Activated T-helper 17 cell treated with anti-CD3 and anti-CD28 coated beads, Interleukin-2, amount 50 U/mL, for 72 hours (primary cell): ENCODE results near the gene SLC6A6. TPM values are rescaled to one million over a fixed set of nuclear protein-coding genes. Genes with fewer than 3 reads are reported as not detected.

ENCODE experiments used
- ATAC-seq: fragments of 150-1000 bp; cut with Tn5 transposase; replicated peaks from 2 replicates; pipeline ENCODE4 v1.10.0; 2021; ENCODE audit warnings: mild to moderate bottlenecking, moderate library complexity
- H3K27ac Mint-ChIP-seq: one replicate; pipeline ENCODE4 v1.8.0; 2022; ENCODE audit warnings: mixed read lengths
- H3K27me3 Mint-ChIP-seq: one replicate; pipeline ENCODE4 v1.8.0; 2022; ENCODE audit warnings: mixed read lengths
- H3K36me3 Mint-ChIP-seq: one replicate; pipeline ENCODE4 v1.8.0; 2022; ENCODE audit warnings: low read depth, mild to moderate bottlenecking, mixed read lengths
- H3K4me1 Mint-ChIP-seq: one replicate; pipeline ENCODE4 v1.8.0; 2022; ENCODE audit warnings: mixed read lengths
- H3K4me3 Mint-ChIP-seq: one replicate; pipeline ENCODE4 v1.8.0; 2022; ENCODE audit warnings: mild to moderate bottlenecking, mixed read lengths
- H3K9me3 Mint-ChIP-seq: one replicate; pipeline ENCODE4 v1.8.0; 2022; ENCODE audit warnings: mixed read lengths
- total RNA-seq, 2 donors: library from RNA; stranded (reverse); gene quantifications; one replicate each; pipeline ENCODE4 v1.2.3, GENCODE V29; 2022

Gene SLC6A6
- 100 to 1,000 TPM in 1 of 2 donors, 10 to 100 TPM in 1; 80.1 to 219 TPM for total RNA-seq

DNA sequence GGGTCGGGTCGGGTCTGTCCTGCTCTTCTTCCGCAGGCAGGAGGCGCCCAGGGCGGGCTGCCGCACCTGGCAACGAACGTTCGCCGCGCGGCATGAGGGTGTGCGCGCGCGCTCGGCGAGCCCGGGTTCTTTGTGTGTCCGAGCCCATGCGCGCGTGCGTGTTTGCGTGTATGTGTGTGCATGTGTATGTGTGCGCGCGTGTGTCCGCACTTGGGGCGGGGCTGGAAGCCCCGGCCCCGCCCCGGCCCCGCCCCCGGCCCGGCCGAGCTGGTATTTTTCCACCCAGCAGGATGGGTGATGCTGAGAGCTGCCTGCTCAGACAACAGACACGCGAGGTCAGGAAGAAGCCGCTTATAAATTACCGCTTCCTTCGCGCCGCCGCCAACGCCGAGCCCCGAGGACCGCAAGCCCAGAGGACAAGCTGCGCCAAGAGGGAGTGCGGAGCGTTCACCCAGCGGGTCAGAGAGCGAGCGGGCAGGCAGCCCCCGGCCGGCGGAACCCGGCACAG lies at the start of gene SLC6A6:
SLC6A6 (plus strand) TSS at position 303 of the 508 bp plus-strand sequence. CDS start 41,029 bp downstream, outside the sequence.
- Mint-ChIP-seq H3K27ac (peak within 1 kb of the TSS; percentile 100), H3K4me1 (peaks cover 23% of the 10 kb centered on the region), H3K4me3 (peak within 1 kb of the TSS; percentile 100), H3K27me3 (no peaks in the 10 kb centered on the region), H3K9me3 (no peaks in the 10 kb centered on the region), H3K36me3 (peaks cover 52% of the 10 kb centered on the region)
- peak; percentile 85 for ATAC-seq

DNA sequence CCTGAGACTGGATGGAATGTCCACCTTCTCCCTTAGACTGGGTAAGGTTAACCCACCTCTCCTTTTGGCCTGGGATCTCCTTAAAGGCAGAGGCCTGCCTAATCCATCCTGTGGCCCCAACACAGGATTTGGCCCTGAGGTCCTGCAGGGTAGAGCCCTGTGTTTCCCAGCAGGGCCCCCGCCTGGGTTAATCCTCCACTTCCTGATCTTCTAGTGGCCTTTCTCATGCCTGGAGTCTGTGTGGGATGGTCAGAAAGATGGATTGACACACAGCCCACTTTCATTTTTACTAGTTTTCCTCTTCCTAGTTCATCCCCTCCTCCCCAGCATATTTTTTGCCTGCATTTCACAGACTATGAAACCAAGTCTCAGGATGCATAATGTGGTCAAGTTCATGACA lies 48.9 kb upstream of the SLC6A6 start:
- H3K4me3 Mint-ChIP-seq: no peak overlapping the region
- no peak overlapping the region for H3K27ac Mint-ChIP-seq
- H3K27me3 Mint-ChIP-seq: no peaks in the 10 kb centered on the region
- no peaks in the 10 kb centered on the region for H3K36me3 Mint-ChIP-seq
- H3K4me1 Mint-ChIP-seq: no peaks in the 10 kb centered on the region
- no peak for ATAC-seq
- no peaks in the 10 kb centered on the region for H3K9me3 Mint-ChIP-seq

DNA sequence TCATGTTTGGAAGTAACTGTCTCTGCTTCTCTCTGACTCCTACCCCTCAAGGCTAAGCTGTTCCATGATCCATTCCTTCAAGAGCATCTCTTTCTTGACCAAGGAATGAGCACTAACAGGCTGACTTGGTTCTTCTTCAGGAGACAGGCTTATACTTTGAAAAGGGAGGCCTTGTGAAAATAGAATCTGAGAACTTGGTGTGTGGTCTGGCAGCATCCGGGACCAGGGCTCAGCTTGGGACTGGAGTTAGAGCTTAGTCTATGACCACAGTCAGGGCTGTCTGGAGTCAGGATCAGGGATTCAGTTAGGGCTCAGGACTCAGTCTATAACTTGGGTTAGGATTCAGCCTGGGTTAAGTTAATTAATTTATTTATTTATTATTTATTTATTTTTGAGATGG lies 44.9 kb upstream of the SLC6A6 start:
- Mint-ChIP-seq H3K27ac (no peak overlapping the region), H3K4me3 (no peak overlapping the region), H3K27me3 (no peaks in the 10 kb centered on the region), H3K9me3 (no peaks in the 10 kb centered on the region), H3K36me3 (no peaks in the 10 kb centered on the region), H3K4me1 (no peaks in the 10 kb centered on the region)
- no peak for ATAC-seq

DNA sequence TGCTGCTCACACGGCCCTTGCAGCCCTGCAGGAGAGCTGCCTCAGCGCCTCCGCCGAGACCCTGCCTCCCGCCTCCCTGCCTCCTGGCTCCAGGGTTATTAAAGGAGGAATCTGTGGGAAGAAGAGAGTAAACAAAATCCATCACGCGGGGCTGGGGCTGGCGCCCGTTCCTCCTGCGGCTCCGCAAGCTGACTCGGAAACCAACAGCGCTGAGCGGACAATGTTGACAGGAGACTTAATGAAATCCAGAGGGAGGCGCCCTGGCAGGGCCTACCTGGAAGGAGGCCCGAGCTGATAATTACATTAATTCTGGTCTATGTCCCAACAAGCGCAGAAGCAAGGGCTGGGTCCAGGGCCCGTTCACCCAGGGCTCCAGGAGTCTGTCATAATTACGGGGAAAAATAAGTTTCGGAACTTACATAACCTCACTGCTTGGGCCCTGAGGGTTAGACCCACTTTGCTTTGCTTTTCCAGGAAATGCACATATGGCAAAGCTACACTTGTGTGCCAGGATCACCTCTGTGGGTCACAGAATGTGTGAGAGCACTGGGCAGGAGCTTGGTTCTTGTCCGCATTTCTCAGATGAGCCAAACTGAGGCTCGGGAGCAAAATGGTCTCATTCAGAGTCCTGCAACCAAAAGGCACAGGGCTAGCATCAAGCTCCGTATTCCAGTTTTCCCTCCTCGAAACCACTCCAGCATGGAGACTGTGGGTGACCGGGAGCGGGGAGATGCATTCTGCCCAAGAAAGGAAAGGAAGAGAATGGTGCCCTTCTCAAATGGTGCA lies 43.8 kb upstream of the SLC6A6 start:
- no peak overlapping the region for H3K4me3 Mint-ChIP-seq
- H3K4me1 Mint-ChIP-seq: no peaks in the 10 kb centered on the region
- no peak for ATAC-seq
- H3K27me3 Mint-ChIP-seq: no peaks in the 10 kb centered on the region
- no peak overlapping the region for H3K27ac Mint-ChIP-seq
- no peaks in the 10 kb centered on the region for H3K36me3 Mint-ChIP-seq
- H3K9me3 Mint-ChIP-seq: no peaks in the 10 kb centered on the region

DNA sequence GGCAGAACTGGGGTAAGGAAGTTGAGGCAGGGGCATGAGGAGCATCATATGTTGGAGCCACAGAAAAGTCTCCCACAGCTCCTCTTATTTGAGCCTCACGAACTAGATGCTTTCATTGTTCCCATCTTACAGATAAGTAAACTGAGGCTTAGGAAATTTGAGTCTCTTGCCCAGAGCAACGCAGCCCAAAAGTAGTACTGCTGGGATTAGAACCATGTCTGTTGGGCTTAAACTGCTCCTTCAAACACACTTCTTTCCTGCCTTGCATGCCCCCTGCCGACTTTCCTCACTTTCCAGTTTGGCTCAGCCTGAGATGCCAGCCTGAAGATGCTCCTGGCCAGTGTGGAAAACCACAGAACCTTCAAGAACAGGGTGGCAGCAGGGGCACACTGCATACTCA lies 43.1 kb upstream of the SLC6A6 start:
- Mint-ChIP-seq H3K9me3 (no peaks in the 10 kb centered on the region), H3K27ac (peak overlapping the region; percentile 30), H3K4me1 (no peaks in the 10 kb centered on the region), H3K4me3 (no peak overlapping the region), H3K36me3 (no peaks in the 10 kb centered on the region), H3K27me3 (no peaks in the 10 kb centered on the region)
- ATAC-seq: no peak

DNA sequence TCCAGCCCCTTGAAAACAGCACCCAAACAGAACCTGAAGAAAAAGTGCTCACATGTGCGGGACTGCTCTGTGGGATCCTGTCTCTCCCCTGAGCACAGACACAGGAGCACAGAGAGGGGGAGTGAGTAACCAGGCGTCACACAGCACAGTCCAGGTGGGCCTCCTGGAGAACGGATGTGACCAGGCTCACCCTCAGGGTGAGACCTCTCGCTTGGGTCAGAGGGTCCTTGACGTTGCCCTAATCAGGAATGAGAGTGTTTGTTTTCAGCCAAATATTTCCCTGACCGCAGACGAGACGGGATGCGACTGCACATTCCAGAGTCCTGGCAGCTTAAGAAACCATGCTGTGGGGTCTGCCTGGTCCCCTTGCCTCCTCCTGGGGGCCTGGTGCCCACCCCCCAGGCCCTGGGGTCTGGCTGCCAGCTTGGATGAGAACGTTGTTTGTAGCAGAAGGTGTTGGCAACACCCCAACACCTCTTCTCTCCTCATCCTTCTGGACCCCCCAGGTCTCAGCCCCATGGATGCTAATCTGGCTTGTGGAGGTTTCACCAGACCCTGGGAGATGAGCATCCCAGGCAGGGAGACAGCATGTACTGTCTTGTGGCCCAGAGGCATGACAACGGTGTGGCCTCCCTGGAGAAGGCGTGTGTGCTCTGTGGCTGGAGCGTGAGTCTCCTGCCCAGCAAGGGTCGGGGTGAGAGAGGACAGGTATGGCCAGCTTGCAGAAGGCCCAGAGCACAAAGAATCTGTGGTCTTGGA lies 42.1 kb upstream of the SLC6A6 start:
- Mint-ChIP-seq H3K27me3 (peaks cover 5% of the 10 kb centered on the region), H3K4me3 (no peak overlapping the region), H3K36me3 (no peaks in the 10 kb centered on the region), H3K9me3 (no peaks in the 10 kb centered on the region), H3K27ac (peak overlapping the region; percentile 52), H3K4me1 (no peaks in the 10 kb centered on the region)
- no peak for ATAC-seq

DNA sequence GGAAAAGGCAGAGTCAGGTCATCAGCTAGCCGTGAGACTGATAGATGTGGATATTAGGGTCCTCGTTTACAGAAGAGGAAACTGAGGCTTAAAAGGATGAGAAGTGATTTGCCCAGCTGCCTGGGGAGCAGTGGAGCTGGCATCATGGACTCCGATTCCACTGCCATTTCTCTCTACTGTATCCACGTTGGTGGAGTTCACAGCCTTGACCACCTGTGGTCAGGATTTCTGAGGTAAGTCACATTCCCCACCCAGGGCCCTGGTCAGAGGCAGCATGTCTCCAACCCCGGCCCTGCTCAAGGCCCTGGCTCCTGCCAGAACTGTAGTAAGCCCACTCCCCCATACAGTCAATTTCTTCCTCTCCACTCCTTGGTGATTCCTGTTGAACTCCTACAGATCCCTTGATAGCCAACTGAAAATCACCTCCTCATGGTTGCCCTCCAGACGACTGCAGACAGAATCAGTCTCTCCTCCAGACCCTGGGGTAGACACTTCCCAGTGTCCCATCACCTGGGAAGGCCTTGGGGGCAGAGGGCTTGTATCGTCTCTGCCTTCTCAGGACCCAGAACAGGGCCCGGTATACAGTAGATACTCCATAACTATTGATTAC lies 41.2 kb upstream of the SLC6A6 start:
- Mint-ChIP-seq H3K36me3 (no peaks in the 10 kb centered on the region), H3K27me3 (peaks cover 5% of the 10 kb centered on the region), H3K4me3 (no peak overlapping the region), H3K9me3 (no peaks in the 10 kb centered on the region), H3K4me1 (no peaks in the 10 kb centered on the region), H3K27ac (peak overlapping the region; percentile 52)
- ATAC-seq: no peak

DNA sequence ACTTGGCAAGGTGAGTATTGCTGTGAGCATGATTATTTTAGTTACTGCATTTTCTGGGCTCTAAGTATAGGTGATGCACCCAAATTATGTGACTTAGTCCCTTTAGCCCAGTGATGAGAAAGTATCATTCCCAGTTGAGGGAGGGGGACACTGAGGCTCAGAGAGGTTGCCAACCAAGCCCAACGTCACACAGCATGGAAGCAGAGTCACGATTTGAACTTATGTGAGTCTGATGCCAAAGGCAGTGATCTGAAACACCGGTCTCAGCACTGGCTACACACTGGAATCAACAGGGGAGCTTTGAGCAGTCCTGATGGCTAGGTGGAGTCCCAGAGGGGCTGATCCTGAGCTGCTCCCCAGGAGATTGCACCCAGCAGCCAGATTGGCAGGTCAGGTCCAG lies 39.5 kb upstream of the SLC6A6 start:
- ATAC-seq: no peak
- H3K27me3 Mint-ChIP-seq: peaks cover 10% of the 10 kb centered on the region
- no peaks in the 10 kb centered on the region for H3K36me3 Mint-ChIP-seq
- no peaks in the 10 kb centered on the region for H3K4me1 Mint-ChIP-seq
- H3K27ac Mint-ChIP-seq: no peak overlapping the region
- no peak overlapping the region for H3K4me3 Mint-ChIP-seq
- no peaks in the 10 kb centered on the region for H3K9me3 Mint-ChIP-seq

DNA sequence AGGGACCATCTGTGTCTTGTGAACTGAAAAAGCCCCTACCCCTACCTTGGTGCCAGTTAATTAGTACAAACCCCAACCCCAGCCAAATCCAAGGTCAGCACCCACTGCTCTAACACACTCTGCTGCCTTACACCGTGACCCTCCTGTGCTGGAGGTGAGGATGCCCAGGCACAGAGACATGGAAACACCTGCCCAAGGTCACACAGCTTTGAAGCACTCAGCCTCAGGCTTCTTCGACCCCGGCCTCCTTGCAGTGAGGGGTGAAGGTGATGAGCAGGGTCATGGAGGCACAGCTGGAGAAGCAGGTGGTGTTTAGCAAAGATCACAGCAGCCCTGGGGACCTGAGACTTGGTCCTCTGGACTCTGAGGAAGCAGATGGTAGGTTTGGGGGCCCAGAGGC lies 39.0 kb upstream of the SLC6A6 start:
- Mint-ChIP-seq H3K9me3 (no peaks in the 10 kb centered on the region), H3K4me3 (no peak overlapping the region), H3K27me3 (peaks cover 10% of the 10 kb centered on the region), H3K27ac (no peak overlapping the region), H3K4me1 (no peaks in the 10 kb centered on the region), H3K36me3 (no peaks in the 10 kb centered on the region)
- ATAC-seq: no peak

DNA sequence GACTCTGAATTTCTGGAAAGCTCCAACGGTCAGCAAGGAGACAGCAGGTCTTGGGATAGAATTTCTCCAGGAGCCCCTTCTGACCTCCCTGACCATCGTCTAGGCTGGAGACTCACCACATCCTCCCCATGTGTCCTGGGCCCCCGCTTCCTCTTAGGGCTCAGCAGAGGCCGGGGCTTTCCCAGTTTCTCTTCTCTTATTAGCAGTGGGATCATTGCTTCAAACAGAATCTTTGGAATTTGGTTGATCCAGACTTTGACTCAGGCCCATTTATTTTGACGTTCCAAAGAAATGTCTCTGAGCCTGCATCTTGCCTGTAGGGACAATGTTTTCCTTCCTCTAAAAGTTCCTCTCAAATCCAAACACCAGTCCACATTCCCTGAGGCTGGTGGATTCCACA lies 38.4 kb upstream of the SLC6A6 start:
- Mint-ChIP-seq H3K27ac (no peak overlapping the region), H3K9me3 (no peaks in the 10 kb centered on the region), H3K4me3 (no peak overlapping the region), H3K4me1 (no peaks in the 10 kb centered on the region), H3K27me3 (peaks cover 10% of the 10 kb centered on the region), H3K36me3 (no peaks in the 10 kb centered on the region)
- no peak for ATAC-seq

DNA sequence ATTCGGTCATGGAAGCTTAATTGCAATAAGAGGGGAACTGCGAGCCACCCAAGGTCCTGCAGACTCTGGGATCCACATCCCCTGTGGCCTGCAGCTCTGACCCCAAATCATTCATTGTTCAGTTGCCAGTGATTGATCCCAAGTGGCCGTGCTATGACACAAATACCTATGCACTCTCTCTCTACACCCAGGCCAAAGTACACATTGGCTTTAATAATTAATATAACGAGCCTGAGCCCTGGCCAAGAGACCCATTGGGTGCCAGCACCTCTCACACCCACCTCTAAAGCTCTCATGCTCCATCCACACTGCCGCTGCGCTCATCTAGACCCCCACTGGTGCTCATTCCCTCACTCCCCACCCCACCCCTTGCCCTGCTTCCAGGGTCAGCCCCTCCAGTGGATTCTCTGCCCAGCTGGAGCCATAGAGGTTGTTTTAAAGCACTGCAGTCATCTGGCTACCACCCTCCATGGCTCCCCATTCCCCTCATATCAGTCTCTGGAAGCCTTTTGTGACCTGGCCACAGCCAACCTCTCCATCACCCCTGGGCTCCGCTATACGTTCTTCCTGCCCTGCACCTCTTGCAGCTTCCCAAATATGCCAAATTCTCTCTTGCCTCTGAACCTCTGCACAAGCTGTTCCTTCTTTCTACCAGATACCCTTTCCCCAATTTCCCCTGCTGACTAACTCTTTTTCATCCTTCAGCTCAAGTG lies 37.7 kb upstream of the SLC6A6 start:
- H3K27me3 Mint-ChIP-seq: peaks cover 10% of the 10 kb centered on the region
- peak overlapping the region; percentile 5 for H3K27ac Mint-ChIP-seq
- H3K9me3 Mint-ChIP-seq: no peaks in the 10 kb centered on the region
- H3K36me3 Mint-ChIP-seq: no peaks in the 10 kb centered on the region
- no peaks in the 10 kb centered on the region for H3K4me1 Mint-ChIP-seq
- no peak for ATAC-seq
- no peak overlapping the region for H3K4me3 Mint-ChIP-seq

DNA sequence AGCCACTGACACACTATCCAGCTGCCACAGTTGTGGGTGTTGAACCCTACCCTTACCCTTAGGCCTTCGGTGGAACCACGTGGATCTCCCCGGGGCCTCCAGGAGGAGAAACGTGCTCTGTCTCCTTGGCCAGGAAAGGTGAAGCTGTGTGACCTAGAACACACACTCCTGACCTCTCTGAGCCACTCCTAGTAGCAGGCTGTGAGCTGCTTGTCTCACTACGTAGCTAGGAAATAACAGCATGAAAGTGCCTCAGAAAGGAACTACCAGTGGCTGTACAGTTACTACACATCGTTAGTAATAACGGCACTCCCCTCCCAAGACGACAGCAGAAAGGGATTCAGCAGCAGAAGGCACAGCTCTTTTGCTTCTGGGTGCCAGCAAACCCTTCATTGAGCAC lies 36.2 kb upstream of the SLC6A6 start:
- ATAC-seq: no peak
- no peaks in the 10 kb centered on the region for H3K4me1 Mint-ChIP-seq
- peaks cover 10% of the 10 kb centered on the region for H3K27me3 Mint-ChIP-seq
- H3K27ac Mint-ChIP-seq: no peak overlapping the region
- H3K4me3 Mint-ChIP-seq: no peak overlapping the region
- H3K9me3 Mint-ChIP-seq: no peaks in the 10 kb centered on the region
- H3K36me3 Mint-ChIP-seq: no peaks in the 10 kb centered on the region

DNA sequence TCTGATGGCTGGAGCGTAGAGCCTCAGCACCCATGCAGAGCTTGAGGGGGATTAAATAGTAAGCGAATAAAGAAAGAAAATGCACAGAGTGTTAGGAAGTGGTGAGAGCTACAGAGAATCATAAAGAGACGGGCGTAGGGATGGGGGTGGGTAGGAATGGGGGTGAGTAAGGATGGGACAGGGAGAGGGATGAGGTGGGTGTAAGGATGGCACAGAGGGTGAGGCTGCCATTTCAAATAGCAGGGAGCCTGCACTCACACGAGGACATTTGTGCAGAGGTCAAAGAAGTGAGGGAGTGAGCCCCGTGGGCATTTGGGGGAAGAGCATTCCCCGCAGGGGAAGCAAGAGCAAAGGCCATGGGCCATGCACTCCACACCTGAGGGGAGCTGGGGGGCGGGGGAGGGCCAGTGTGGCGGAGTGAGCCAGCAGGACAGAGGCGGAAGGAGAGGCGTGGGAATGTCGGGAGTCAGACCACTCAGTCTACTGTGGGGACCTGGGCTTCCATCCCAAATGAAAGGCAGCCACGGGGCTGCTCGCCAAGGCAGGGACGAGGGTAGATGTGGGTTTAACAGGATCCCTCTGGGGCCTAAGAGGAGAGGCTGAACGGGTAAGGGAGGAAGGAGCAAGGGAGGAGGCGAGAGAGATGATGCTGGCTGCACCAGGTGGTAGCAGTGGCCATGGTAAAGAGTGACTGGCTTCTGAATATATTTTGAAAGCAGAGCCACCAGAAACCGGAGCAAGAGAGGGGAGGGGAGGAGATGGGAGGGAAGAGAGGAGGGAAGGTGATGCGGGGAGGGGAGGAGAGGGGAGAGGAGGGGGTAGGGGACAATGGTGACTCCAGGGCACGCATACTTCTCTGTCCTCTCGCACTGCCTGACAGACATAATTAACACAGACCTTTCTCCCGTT lies 35.2 kb upstream of the SLC6A6 start:
- no peak for ATAC-seq
- Mint-ChIP-seq H3K27ac (no peak overlapping the region), H3K27me3 (peaks cover 10% of the 10 kb centered on the region), H3K36me3 (no peaks in the 10 kb centered on the region), H3K4me3 (no peak overlapping the region), H3K4me1 (peaks cover 3% of the 10 kb centered on the region), H3K9me3 (no peaks in the 10 kb centered on the region)
